Gastrocnemius medialis (tissue), 4 donors: ENCODE data around the gene CFAP141.

ENCODE experiments used
- POLR2A ChIP-seq, 2 donors: fragments of 450-650 bp; IDR thresholded peaks; one replicate each; pipeline ENCODE4 v1.6.1; 2017; ENCODE audit warnings: antibody characterized with exemption in 2 of 2, mild to moderate bottlenecking in 2 of 2, moderate library complexity in 2 of 2
- TF ChIP-seq, protein P1 (sequence below), 5 experiments: fragments of 450-650 bp in 3 of 5; fragments of 200-600 bp in 2 of 5; sonication (generic) in 2 of 5; IDR thresholded peaks in 4 of 5; conservative IDR thresholded peaks in 1 of 5; 1 replicate in 4 of 5; 2 replicates in 1 of 5; pipeline ENCODE4 v1.5.1; 2016 to 2019; ENCODE audit warnings: antibody characterized with exemption in 5 of 5, mild to moderate bottlenecking in 3 of 5, moderate library complexity in 3 of 5

DNA sequence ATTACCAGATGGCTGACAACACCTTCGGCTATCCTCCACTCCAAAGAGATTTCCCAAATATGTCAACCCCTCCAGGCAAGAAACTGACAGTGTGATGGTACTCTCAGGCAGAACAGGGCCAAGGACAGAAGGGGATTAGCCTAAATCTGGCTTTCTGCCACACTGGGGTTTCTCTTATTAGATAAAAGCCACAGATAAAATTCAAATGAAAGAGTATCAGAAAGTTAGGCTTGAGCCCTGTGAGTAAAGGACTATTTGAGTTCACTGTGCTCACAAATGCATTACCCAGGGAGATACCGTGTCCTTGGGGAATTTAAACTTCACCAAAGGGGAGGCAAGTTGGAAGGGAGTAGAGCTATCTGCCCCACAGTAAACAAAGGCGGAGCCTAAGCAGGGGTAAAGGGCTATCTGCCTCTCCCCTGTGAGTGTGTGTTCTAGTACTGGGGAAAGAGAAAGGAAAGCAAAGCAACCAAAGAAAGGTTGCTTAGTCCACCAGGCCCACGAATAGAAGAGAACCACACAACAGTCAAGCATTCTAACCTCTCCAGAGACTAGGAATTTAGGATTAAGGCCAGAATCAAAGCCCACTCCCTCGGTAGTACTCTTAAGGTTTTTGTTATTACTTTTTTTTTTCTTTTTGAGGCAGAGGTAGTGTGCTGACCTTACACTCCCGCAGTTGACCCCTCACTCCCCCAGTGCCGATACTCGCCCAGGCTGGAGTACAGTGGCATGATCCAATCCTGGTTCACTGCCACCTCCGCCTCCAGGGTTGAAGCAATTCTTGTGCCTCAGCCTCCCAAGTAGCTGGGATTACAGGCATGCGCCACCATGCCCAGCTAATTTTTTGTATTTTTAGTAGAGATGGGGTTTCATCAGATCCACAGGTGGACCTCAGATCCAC is 27.0 kb downstream of the CFAP141 start:
- TF ChIP-seq, protein P1, sequence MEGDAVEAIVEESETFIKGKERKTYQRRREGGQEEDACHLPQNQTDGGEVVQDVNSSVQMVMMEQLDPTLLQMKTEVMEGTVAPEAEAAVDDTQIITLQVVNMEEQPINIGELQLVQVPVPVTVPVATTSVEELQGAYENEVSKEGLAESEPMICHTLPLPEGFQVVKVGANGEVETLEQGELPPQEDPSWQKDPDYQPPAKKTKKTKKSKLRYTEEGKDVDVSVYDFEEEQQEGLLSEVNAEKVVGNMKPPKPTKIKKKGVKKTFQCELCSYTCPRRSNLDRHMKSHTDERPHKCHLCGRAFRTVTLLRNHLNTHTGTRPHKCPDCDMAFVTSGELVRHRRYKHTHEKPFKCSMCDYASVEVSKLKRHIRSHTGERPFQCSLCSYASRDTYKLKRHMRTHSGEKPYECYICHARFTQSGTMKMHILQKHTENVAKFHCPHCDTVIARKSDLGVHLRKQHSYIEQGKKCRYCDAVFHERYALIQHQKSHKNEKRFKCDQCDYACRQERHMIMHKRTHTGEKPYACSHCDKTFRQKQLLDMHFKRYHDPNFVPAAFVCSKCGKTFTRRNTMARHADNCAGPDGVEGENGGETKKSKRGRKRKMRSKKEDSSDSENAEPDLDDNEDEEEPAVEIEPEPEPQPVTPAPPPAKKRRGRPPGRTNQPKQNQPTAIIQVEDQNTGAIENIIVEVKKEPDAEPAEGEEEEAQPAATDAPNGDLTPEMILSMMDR (IDR thresholded peaks at IDR 0.05 in 4 of 5, conservative IDR thresholded peaks at IDR 0.05 in 1 of 5), result no peak
- no peak for TF ChIP-seq POLR2A (IDR thresholded peaks at IDR 0.05)
